MM.1S (cell line): ENCODE measurements around the gene KCNQ1.

Experiments used
- DNase-seq: peaks from one replicate; pipeline ENCODE4 v3.0.0-alpha.2; 2015
- H2AFZ ChIP-seq: fragments of 300-600 bp; sonication (generic); 2 replicates; pipeline ENCODE4 v1.6.0; 2016; ENCODE audit warnings: antibody characterized with exemption, low read length
- H3F3A ChIP-seq: fragments of 300-600 bp; sonication (generic); 2 replicates; pipeline ENCODE4 v1.6.1; 2016; ENCODE audit warnings: mild to moderate bottlenecking, antibody characterized with exemption, low read length, moderate library complexity, mixed read lengths; ENCODE audit not compliant: insufficient read depth
- H3K27ac ChIP-seq: fragments of 300-600 bp; sonication (generic); 2 replicates; pipeline ENCODE4 v1.5.1; 2016; ENCODE audit warnings: mild to moderate bottlenecking, low read length
- H3K27me3 ChIP-seq: fragments of 300-600 bp; sonication (generic); replicated peaks from 2 replicates; pipeline ENCODE4 v1.6.0; 2016; ENCODE audit warnings: low read length; ENCODE audit not compliant: insufficient read depth
- H3K36me3 ChIP-seq: fragments of 300-600 bp; sonication (generic); replicated peaks from 2 replicates; pipeline ENCODE4 v1.6.1; 2016; ENCODE audit warnings: mild to moderate bottlenecking, low read length, mixed read lengths; ENCODE audit not compliant: insufficient read depth
- H3K4me1 ChIP-seq: fragments of 300-600 bp; sonication (generic); 2 replicates; pipeline ENCODE4 v1.6.1; 2016; ENCODE audit warnings: low read length, mixed read lengths
- H3K4me2 ChIP-seq: fragments of 300-600 bp; sonication (generic); 2 replicates; pipeline ENCODE4 v1.6.0; 2016; ENCODE audit warnings: low read depth, low read length
- H3K4me3 ChIP-seq: fragments of 300-600 bp; sonication (generic); 2 replicates; pipeline ENCODE4 v1.5.1; 2016; ENCODE audit warnings: low read length, mixed read lengths
- H3K79me2 ChIP-seq: fragments of 300-600 bp; sonication (generic); 2 replicates; pipeline ENCODE4 v1.6.1; 2016; ENCODE audit warnings: mixed run types, low read length, mixed read lengths
- H3K9ac ChIP-seq: fragments of 300-600 bp; sonication (generic); 2 replicates; pipeline ENCODE4 v1.6.1; 2016; ENCODE audit warnings: low read length, mixed read lengths
- H3K9me2 ChIP-seq: fragments of 300-600 bp; sonication (generic); replicated peaks from 2 replicates; pipeline ENCODE4 v1.6.1; 2016; ENCODE audit warnings: mild to moderate bottlenecking, low read length, mixed read lengths; ENCODE audit not compliant: insufficient read depth
- H3K9me3 ChIP-seq: fragments of 300-600 bp; sonication (generic); replicated peaks from 2 replicates; pipeline ENCODE4 v1.6.1; 2016; ENCODE audit warnings: mild to moderate bottlenecking, low read length, mixed read lengths; ENCODE audit not compliant: insufficient read depth
- H4K20me1 ChIP-seq: fragments of 300-600 bp; sonication (generic); 2 replicates; pipeline ENCODE4 v1.6.1; 2016; ENCODE audit warnings: mild to moderate bottlenecking, low read length, moderate library complexity, mixed read lengths; ENCODE audit not compliant: insufficient read depth
- EZH2 ChIP-seq: fragments of 300-600 bp; sonication (generic); optimal IDR thresholded peaks from 2 replicates; pipeline ENCODE3; 2017; ENCODE audit warnings: low read depth, mild to moderate bottlenecking, antibody characterized with exemption, low read length, mixed read lengths
- EZH2phosphoT487 ChIP-seq: fragments of 300-600 bp; sonication (generic); IDR thresholded peaks from 2 replicates; pipeline ENCODE4 v1.6.1; 2018; ENCODE audit warnings: antibody characterized with exemption, low read length
- TF ChIP-seq, protein P1 (sequence below): fragments of 300-600 bp; sonication (generic); IDR thresholded peaks from 2 replicates; pipeline ENCODE4 v1.5.1; 2016; ENCODE audit warnings: antibody characterized with exemption, low read length, mixed read lengths

The KCNQ1 gene

DNA sequence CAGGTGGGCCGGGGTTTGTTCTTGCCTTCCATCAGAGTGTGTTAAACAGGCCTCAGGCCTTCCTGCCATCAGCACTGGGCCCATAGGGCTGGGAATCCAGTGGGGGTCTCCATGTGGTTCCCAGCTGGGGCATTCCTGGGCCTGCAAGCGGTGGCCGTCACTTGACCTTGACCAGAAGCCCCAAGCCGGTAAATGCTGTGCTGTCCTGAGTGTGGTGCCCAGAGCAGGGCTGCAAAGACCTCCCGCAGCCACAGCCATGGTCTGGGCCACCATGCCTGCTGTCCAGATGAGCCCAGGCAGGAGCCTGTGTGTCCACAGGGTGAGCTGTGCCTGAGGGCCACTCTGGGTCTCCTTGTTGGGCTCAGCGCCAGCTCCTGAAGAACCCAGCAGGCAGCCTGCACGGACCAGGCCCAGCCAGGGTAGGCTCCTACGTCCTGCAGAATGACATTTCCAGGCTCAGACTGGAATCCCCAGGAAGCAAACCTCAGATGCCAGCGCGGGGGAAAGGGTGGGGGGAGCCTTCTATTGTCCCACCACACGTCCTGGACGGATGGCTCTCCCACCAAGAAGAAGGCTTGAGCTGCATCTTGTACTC lies 137.6 kb downstream of the KCNQ1 start:
- H3K9ac ChIP-seq = no peak overlapping the region
- H3K79me2 ChIP-seq = no peaks in the 10 kb centered on the region
- H3K4me1 ChIP-seq = no peaks in the 10 kb centered on the region
- no peaks in the 10 kb centered on the region for H3F3A ChIP-seq
- H3K36me3 ChIP-seq = no peaks in the 10 kb centered on the region
- no peak overlapping the region for H2AFZ ChIP-seq
- DNase-seq = no peak
- H3K27me3 ChIP-seq = no peaks in the 10 kb centered on the region
- TF ChIP-seq EZH2 (no peak), EZH2phosphoT487 (no peak)
- TF ChIP-seq, protein P1, sequence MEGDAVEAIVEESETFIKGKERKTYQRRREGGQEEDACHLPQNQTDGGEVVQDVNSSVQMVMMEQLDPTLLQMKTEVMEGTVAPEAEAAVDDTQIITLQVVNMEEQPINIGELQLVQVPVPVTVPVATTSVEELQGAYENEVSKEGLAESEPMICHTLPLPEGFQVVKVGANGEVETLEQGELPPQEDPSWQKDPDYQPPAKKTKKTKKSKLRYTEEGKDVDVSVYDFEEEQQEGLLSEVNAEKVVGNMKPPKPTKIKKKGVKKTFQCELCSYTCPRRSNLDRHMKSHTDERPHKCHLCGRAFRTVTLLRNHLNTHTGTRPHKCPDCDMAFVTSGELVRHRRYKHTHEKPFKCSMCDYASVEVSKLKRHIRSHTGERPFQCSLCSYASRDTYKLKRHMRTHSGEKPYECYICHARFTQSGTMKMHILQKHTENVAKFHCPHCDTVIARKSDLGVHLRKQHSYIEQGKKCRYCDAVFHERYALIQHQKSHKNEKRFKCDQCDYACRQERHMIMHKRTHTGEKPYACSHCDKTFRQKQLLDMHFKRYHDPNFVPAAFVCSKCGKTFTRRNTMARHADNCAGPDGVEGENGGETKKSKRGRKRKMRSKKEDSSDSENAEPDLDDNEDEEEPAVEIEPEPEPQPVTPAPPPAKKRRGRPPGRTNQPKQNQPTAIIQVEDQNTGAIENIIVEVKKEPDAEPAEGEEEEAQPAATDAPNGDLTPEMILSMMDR = no peak
- no peaks in the 10 kb centered on the region for H3K9me3 ChIP-seq
- no peak overlapping the region for H3K4me3 ChIP-seq
- no peak overlapping the region for H3K27ac ChIP-seq
- H3K4me2 ChIP-seq = no peak overlapping the region
- H3K9me2 ChIP-seq = no peaks in the 10 kb centered on the region
- no peaks in the 10 kb centered on the region for H4K20me1 ChIP-seq

DNA sequence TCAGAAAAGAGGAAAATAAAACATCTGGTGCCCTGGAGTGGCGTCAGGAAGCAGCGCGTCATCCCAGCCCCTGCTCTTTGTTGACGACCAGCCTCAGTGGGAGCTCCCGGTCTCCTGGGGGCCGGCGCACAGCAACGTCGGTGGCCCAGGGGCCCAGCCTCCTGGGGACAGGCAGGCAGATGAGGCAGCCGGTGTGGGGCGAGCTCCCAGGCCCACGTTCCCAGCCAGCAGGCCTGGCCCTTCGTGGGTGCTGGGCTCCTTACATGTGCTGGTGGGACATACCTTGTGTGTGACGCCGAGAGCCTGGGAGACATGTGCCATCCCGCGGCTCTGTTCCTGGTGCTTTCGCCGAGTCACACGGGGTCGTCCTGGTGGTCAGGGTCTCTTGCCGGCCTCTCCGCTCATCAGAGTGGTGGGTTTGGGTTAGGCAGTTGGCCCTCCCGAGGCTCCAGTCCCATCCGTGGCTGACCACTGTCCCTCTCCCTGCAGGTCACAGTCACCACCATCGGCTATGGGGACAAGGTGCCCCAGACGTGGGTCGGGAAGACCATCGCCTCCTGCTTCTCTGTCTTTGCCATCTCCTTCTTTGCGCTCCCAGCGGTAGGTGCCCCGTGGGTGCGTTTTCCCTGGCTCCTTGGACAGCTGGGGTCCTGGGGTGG lies 138.3 kb downstream of the KCNQ1 start:
- no peak overlapping the region for H3K9ac ChIP-seq
- H3K36me3 ChIP-seq = no peaks in the 10 kb centered on the region
- H3K4me3 ChIP-seq = no peak overlapping the region
- DNase-seq = no peak
- H4K20me1 ChIP-seq = no peaks in the 10 kb centered on the region
- no peak overlapping the region for H3K4me2 ChIP-seq
- H3K27me3 ChIP-seq = no peaks in the 10 kb centered on the region
- H3F3A ChIP-seq = no peaks in the 10 kb centered on the region
- H3K9me3 ChIP-seq = no peaks in the 10 kb centered on the region
- H2AFZ ChIP-seq = no peak overlapping the region
- no peak overlapping the region for H3K27ac ChIP-seq
- H3K79me2 ChIP-seq = no peaks in the 10 kb centered on the region
- H3K9me2 ChIP-seq = no peaks in the 10 kb centered on the region
- H3K4me1 ChIP-seq = no peaks in the 10 kb centered on the region
- no peak for TF ChIP-seq EZH2phosphoT487
- TF ChIP-seq, protein P1 = no peak

DNA sequence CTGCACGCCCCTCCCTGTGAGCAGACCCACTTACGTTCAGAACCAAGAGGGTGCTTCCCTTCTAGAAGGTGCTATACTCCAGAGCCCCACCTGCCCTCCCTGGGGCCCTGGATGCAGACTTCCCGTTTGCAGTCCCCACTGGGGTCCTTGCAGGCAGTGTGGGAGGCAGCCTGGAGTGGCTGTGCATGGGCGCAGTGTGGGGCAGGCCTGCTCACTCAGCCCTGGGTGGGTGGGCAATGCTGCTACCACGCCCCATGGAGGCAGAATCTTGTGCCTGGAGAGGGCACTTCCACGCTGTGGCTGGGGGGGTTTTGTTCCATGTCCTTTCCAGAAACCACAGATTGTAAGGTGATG lies 138.8 kb downstream of the KCNQ1 start:
- Histone ChIP-seq H3K4me1 (no peaks in the 10 kb centered on the region), H3K27ac (no peak overlapping the region), H3K9me2 (no peaks in the 10 kb centered on the region), H3K4me2 (no peak overlapping the region), H3F3A (no peaks in the 10 kb centered on the region), H3K27me3 (no peaks in the 10 kb centered on the region), H3K36me3 (no peaks in the 10 kb centered on the region), H3K4me3 (no peak overlapping the region), H3K79me2 (no peaks in the 10 kb centered on the region), H4K20me1 (no peaks in the 10 kb centered on the region), H3K9me3 (no peaks in the 10 kb centered on the region), H2AFZ (no peak overlapping the region), H3K9ac (no peak overlapping the region)
- TF ChIP-seq, protein P1 = no peak
- TF ChIP-seq EZH2 = no peak
- TF ChIP-seq EZH2phosphoT487 = no peak
- no peak for DNase-seq
